Ishikawa (cell line): Measurements from ENCODE around the gene IPO9.

ENCODE experiments used
- CEBPB ChIP-seq: IDR thresholded peaks from 2 replicates; pipeline ENCODE4 v1.6.1; 2012
- CREB1 ChIP-seq: IDR thresholded peaks from 2 replicates; pipeline ENCODE4 v1.6.1; 2012; ENCODE audit warnings: low read depth
- EGR1 ChIP-seq: IDR thresholded peaks from 2 replicates; pipeline ENCODE4 v1.6.1; 2012
- EP300 ChIP-seq: IDR thresholded peaks from 2 replicates; pipeline ENCODE4 v1.6.1; 2012; ENCODE audit warnings: borderline replicate concordance
- FOXM1 ChIP-seq: IDR thresholded peaks from 2 replicates; pipeline ENCODE4 v1.6.1; 2012; ENCODE audit warnings: low read depth, borderline replicate concordance
- NFIC ChIP-seq: IDR thresholded peaks from 2 replicates; pipeline ENCODE4 v1.6.1; 2012
- RAD21 ChIP-seq: IDR thresholded peaks from 2 replicates; pipeline ENCODE4 v1.6.1; 2012; ENCODE audit warnings: low read depth
- TAF1 ChIP-seq: IDR thresholded peaks from 2 replicates; pipeline ENCODE4 v1.6.1; 2012; ENCODE audit warnings: low read depth, mild to moderate bottlenecking
- TCF12 ChIP-seq: IDR thresholded peaks from 2 replicates; pipeline ENCODE4 v1.6.1; 2012; ENCODE audit warnings: low read depth
- TEAD4 ChIP-seq: IDR thresholded peaks from 2 replicates; pipeline ENCODE4 v1.6.1; 2012
- YY1 ChIP-seq: IDR thresholded peaks from 2 replicates; pipeline ENCODE4 v1.6.1; 2012; ENCODE audit warnings: low read depth
- ZBTB7A ChIP-seq: IDR thresholded peaks from 2 replicates; pipeline ENCODE4 v1.6.1; 2012; ENCODE audit warnings: low read depth
- TF ChIP-seq, protein P1 (sequence below): IDR thresholded peaks from 2 replicates; pipeline ENCODE4 v1.6.1; 2012
- TF ChIP-seq, protein P2 (sequence below): IDR thresholded peaks from 2 replicates; pipeline ENCODE4 v1.6.1; 2012; ENCODE audit warnings: low read depth, mild to moderate bottlenecking
- TF ChIP-seq, protein P3 (sequence below): IDR thresholded peaks from 2 replicates; pipeline ENCODE4 v1.6.1; 2012

Gene IPO9

DNA sequence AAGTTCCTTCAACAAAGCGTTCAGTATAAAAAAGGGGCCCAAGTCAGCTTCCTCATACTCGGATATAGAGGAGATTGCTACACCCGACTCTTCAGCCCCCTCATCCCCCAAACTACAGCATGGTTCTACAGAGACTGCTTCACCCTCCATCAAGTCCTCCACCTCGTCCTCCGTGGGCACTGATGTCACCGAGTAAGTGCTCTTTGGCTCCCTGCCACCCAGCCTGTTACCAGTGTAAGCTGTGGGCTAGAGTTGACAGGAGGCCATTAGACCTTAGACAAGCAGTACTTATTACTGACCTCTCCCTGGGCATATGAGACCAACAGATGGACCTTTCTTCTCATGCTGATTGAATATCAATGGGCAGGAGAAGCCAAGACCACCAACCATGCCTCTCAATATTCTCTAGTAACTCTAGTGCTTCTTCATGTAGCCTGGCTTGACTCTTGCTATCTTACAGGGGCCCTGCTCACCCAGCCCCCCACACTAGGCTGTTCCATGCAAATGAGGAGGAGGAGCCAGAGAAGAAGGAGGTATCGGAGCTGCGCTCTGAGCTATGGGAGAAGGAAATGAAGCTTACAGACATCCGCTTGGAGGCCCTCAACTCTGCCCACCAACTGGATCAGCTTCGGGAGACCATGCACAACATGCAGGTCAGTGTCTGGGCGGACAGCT lies 20.9 kb upstream of the IPO9 start:
- TF ChIP-seq YY1 = no peak
- TF ChIP-seq, protein P1, sequence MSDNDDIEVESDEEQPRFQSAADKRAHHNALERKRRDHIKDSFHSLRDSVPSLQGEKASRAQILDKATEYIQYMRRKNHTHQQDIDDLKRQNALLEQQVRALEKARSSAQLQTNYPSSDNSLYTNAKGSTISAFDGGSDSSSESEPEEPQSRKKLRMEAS = no peak

DNA sequence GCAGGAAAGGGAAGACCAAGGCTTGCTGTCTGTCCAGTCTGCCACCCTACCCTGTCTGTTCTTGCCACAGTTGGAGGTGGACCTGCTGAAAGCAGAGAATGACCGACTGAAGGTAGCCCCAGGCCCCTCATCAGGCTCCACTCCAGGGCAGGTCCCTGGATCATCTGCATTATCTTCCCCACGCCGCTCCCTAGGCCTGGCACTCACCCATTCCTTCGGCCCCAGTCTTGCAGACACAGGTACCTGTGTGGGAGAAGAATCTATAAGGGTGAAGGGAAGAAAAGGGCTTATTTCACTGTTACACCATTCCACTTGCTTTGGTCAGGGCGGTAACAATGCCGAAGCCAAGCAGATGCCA lies 20.3 kb upstream of the IPO9 start:
- TF ChIP-seq FOXM1 = no peak
- no peak for TF ChIP-seq CEBPB
- TF ChIP-seq ZBTB7A = no peak
- TF ChIP-seq, protein P1 = no peak
- no peak for TF ChIP-seq TAF1
- no peak for TF ChIP-seq TCF12
- TF ChIP-seq YY1 = no peak
- no peak for TF ChIP-seq NFIC

DNA sequence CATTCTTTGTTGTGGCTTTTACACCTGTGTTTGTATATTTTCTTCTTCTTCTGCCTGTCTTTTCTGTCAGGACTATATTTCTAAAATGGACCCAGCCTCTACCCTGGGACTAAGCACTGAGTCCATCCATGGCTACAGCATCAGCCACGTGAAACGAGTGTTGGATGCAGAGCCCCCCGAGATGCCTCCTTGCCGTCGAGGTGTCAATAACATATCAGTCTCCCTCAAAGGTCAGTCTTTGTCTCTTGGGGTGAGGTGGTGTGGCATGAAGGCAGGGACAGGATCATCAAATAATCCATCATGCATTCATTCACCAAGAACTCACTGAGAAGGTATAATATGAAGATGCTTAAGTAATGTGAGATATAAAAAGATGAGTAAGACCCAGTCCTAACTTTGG lies 19.1 kb upstream of the IPO9 start:
- no peak for TF ChIP-seq CEBPB

DNA sequence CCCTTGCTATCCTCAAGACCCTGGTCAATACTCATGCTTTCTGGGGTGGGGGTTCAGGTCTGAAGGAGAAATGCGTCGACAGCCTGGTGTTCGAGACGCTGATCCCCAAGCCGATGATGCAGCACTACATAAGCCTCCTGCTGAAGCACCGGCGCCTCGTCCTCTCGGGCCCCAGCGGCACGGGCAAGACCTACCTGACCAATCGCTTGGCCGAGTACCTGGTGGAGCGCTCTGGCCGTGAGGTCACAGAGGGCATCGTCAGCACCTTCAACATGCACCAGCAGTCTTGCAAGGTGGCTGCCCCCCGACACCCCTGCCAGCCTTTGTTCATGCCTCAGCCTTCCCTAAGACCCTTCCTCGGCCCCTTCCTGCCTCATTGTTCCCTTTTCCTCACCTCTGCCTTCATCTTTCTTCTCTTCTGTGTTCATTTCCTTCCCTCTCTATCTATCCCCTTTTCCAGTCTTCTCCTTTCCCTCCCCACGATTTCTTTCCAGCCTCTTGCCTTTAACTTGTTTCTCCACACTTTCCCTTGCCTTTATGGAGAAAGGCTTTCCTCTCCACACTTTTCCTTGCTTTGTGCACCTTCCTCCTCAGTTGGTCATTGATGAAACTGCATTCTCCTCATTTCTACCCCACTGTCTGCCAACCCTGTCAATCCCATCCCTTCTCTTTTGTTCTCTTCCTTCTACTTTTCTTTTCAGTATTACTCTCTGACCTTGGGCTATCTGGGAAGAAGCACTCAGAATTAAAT lies 18.3 kb upstream of the IPO9 start:
- no peak for TF ChIP-seq TEAD4
- TF ChIP-seq EP300 = no peak
- TF ChIP-seq, protein P1 = no peak
- TF ChIP-seq NFIC = no peak
- TF ChIP-seq YY1 = no peak
- no peak for TF ChIP-seq ZBTB7A
- TF ChIP-seq, protein P2, sequence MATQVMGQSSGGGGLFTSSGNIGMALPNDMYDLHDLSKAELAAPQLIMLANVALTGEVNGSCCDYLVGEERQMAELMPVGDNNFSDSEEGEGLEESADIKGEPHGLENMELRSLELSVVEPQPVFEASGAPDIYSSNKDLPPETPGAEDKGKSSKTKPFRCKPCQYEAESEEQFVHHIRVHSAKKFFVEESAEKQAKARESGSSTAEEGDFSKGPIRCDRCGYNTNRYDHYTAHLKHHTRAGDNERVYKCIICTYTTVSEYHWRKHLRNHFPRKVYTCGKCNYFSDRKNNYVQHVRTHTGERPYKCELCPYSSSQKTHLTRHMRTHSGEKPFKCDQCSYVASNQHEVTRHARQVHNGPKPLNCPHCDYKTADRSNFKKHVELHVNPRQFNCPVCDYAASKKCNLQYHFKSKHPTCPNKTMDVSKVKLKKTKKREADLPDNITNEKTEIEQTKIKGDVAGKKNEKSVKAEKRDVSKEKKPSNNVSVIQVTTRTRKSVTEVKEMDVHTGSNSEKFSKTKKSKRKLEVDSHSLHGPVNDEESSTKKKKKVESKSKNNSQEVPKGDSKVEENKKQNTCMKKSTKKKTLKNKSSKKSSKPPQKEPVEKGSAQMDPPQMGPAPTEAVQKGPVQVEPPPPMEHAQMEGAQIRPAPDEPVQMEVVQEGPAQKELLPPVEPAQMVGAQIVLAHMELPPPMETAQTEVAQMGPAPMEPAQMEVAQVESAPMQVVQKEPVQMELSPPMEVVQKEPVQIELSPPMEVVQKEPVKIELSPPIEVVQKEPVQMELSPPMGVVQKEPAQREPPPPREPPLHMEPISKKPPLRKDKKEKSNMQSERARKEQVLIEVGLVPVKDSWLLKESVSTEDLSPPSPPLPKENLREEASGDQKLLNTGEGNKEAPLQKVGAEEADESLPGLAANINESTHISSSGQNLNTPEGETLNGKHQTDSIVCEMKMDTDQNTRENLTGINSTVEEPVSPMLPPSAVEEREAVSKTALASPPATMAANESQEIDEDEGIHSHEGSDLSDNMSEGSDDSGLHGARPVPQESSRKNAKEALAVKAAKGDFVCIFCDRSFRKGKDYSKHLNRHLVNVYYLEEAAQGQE = no peak
- TF ChIP-seq, protein P3, sequence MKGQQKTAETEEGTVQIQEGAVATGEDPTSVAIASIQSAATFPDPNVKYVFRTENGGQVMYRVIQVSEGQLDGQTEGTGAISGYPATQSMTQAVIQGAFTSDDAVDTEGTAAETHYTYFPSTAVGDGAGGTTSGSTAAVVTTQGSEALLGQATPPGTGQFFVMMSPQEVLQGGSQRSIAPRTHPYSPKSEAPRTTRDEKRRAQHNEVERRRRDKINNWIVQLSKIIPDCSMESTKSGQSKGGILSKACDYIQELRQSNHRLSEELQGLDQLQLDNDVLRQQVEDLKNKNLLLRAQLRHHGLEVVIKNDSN = no peak
- no peak for TF ChIP-seq FOXM1
- no peak for TF ChIP-seq TAF1
- no peak for TF ChIP-seq CEBPB

DNA sequence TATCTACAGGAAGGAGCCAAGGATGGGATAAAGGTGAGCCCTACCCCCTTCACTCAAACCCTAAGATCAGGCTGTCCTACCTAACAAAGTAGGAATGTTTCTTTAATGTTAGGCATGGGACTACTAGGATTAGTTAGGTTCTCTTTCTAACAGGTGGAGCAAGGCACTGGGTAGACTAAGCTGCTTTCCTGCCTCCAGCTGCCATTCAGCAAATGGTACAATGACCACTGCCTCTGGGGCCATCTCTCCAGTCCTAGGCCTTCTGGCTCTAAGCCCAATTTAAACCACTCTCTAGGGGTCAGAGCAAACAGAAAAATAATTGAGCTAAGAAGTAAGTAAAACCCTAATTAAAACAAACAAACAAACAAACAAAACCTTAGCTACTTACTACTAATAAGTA lies 15.7 kb upstream of the IPO9 start:
- TF ChIP-seq RAD21 (no peak), FOXM1 (no peak), TAF1 (no peak), TCF12 (no peak), EGR1 (no peak), EP300 (no peak), CREB1 (no peak), ZBTB7A (no peak), NFIC (no peak), YY1 (no peak), TEAD4 (no peak), CEBPB (no peak)
- TF ChIP-seq, protein P1 = no peak
- TF ChIP-seq, protein P2 = no peak
- TF ChIP-seq, protein P3 = no peak

DNA sequence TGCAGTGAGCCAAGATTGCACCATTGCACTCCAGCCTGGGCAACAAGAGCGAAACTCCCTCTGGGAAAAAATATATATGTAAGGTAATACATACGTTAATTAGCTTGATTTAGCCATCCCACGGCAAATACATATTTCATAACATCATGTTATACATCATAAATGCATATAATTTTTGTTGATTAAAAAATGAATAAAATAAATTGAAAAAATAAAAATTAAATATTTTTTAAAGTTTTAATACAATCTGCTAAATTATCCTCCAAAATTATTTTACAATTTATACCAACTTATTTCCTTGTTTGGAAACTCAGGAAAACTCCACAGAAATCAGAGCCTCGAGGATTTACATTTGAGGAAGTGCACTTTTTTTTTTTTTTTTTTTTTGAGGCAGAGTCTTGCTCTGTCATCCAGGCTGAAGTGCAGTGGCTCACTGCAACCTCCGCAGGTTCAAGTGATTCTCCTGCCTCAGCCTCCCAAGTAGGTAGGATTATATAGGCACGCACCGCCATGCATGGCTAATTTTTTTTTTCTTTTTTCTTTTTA lies 12.6 kb upstream of the IPO9 start:
- TF ChIP-seq NFIC (no peak), CREB1 (no peak), TAF1 (no peak), EGR1 (no peak), TEAD4 (no peak), EP300 (no peak), TCF12 (no peak), RAD21 (no peak), ZBTB7A (no peak), YY1 (no peak), FOXM1 (no peak), CEBPB (no peak)
- TF ChIP-seq, protein P3 = no peak
- TF ChIP-seq, protein P2 = no peak
- TF ChIP-seq, protein P1 = no peak
